Activated CD4-positive, alpha-beta T cell treated with anti-CD3 and anti-CD28 coated beads for 24 hours (primary cell): Measurements from ENCODE around the gene CYP4F3.
"Not testable (repeated sequence)": the region's sequence is repeated elsewhere in the genome, so short reads cannot be mapped to it uniquely, and the experiment has no call there.

Experiments used
- DNase-seq, 2 donors: peaks; one replicate each; pipeline ENCODE4 v3.0.0-alpha.2; 2020; ENCODE audit warnings: low read depth in 2 of 2

Gene CYP4F3

DNA sequence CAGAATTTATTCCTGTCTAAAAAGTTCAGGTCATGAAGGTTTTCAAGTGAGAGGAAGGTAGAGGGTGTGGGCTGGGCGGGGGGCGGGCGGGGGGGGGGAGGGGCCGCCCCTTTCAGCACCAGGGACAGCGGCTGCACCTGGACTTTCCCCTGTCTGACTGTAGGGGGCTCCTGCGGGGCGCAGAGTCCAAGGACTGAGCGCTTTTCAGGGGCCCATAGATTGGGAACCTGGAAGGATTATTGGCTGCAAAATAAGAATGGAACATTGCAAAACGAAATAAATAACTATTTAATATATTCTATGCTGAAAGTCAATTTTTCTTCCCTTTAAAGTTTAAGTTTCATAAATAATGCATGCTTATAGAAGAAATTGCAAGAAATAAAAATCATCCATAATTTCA, 8.9 kb upstream of the CYP4F3 start:
- DNase-seq: no peak

DNA sequence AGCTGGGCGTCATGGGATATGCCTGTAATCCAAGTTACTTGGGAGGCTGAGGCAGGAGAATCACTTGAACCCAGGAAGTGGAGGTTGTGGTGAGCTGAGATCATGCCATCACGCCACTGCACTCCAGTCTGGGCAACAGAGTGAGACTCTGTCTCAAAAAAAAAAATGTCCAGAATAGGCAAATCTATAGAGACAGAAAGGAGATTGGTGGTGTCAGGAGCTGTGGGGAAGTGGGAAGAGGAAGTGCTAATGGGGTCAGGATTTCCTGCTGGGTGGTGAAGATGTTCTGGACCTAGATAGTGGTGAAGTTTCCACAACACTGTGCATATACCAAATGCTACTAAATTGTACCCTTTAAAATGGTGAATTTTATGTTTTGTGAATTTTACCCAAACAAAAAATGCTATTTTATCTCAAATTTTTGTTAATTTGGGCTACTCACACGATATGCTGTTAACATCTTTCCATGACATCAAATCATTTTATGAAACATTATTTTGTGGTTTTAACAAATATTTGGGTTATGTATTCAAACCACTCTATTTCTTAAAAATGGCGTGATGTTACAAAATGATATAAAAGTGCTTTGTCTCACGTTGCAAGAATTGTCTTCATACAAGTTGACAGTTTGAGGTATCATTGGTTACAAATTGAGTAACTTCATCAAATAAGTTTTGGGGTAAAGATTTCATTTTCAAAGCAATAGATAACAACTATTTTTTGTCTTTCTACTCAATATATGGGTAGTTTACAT, 7.4 kb upstream of the CYP4F3 start:
- DNase-seq: no peak

DNA sequence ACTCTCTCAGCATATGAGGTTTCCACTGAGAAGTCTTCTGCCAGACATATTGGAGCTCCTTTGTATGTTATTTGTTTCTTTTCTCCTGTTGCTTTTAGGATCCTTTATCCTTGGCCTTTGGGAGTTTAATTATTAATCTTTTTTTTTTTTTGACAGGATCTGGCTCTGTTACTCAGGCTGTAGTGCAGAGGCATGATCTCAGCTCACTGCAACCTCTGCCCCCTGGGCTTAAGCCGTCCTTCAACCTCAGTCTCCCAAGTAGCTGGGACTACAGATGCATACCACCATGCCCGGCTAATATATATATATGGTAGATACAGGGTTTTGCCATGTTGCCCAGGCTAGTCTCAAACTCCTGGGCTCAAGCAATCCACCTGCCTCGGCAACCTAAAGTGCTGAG, 6.6 kb upstream of the CYP4F3 start:
- DNase-seq: no peak

DNA sequence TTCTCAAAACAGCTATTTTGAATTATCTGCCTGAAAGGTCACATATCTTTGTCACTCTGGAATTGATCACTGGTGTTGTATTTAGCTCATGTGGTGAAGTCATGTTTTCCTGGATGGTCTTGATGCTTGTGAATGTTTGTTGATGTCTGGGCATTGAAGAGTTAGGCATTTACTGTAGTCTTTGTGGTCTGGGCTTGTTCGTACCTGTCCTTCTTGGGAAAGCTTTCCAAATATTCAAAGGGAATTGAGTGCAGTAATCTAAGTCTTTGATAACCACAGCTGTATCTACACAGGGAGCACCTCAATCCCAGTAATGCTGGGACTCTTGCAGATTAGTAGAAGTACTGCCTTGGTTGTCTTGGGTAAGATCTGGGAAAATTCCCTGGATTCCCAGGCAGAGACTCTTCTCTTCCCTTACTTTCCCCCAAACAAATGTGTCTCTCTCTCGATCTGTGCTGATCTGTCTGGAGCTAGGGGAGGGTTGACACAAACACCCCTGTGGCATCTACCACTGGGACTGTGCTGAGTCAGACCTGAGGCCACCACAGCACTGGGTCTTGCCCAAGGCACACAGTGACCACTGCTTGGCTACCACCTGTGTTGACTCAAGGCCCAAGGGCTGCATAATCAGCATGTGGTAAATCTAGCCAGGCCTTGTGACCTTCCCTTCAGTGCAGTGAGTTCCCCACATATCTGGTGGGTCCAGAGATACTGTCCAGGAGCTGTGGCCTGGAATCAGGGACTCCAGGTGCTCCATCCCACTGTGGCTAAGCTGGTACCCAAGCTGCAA, 5.5 kb upstream of the CYP4F3 start:
- DNase-seq: no peak

DNA sequence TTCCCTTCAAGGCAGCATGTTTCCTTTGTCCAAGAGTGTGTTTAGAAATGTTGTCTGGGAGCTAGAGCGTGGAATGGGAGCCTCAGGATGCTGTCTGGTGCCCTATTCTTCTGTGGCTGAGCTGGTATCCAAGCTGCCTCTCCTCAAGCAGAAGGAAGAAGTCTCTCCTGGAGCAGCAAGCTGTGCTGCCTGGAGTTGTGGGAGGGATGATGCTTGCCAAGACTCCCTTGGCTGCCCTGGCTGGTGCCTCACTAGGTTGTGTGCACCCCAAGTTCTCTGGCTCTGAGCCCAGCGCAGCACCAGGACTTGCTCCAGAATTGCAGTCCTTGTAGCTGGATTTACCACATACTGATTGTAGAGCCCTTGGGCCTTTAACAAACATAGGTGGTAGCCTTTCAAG, 4.7 kb upstream of the CYP4F3 start:
- DNase-seq: no peak

DNA sequence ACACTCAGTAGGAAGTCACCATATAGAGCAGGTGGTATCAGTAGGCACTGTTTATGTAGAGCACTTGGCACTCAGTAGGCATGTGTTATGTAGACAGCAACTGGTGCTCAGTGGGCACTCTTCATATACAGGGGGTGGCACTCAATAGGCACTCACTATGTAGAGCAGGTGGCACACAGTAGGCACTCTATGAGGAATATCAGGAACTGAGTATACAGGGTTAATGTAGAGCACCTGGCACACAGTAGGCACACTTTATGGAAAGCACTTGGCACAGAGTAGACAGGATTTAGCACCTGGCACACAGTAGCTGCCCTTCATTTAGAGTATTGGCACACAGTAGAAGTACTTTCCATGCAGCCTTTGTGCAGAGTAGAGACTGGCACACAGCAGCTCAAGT, 1.1 kb upstream of the CYP4F3 start:
- no peak for DNase-seq

DNA sequence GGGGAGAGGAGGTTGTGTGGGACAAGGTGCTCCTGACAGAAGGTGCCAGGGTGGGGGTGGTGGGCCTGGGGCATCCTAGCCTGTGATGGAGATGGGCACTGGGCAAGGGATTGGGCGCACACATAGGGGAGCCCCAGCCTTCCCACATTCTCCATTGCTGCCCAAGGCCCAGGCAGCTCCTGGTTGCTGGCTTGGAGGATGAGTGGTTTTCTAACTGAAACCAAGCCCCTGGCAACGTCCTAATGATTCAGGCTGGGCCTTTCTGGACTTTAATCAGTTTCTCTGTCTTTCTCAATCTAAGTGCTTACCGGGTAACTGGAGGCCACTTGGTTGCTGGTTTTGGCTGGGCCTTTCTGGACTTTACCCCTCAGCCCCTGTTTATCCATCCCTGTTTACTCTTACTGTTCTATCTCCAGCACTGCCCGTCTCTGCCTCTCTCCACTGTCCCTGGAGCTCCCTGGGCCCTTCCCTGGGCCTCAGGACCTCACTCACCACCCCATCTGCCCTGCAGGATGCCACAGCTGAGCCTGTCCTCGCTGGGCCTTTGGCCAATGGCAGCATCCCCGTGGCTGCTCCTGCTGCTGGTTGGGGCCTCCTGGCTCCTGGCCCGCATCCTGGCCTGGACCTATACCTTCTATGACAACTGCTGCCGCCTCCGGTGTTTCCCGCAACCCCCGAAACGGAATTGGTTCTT, 354 bp downstream of the CYP4F3 start:
- DNase-seq: no peak

DNA sequence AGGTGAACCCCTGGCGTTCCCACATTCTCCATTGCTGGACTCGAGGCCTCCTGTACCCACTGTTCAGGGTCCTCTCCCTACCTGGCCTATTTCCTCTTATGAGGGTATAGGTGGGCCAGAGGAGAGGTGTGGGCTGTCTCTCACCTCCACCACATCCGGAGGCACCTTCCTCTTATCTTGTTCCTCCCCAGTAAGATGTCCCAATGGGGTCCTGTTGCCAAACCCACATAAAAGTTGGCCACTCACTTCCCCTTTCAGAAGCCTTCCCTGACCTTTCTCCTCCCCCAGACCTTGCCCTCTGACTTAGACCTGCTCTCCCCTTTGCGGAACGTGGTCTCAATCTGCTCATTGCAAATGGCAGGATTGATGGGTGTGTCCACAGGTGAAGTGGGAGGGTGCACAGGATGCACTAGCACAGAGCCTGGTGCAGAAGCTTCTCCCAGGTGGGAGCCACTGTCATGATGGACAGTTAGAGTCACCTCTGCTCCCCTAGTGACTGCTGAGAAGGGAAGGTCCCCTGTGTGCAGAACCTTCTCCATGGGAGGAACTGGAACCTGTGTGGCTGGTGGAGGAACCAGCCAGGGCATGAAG, 1.3 kb downstream of the CYP4F3 start:
- DNase-seq: no peak

DNA sequence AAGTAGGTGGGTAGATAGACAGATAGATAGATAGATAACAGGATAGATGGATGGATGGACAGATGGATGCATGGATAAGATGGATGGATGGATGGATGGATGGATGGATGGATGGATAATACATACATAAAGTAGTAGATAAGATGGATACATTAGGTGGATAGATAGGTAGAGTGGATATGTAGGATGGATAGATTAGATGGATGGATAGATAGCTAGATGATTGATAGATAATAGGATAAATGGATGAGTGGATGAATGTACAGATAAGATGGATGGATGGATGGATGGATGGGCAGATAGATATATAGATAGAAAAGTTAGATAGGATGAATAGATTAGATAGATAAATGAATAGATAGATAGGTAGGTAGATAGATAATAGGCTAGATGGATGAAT, 2.1 kb downstream of the CYP4F3 start:
- no peak for DNase-seq

DNA sequence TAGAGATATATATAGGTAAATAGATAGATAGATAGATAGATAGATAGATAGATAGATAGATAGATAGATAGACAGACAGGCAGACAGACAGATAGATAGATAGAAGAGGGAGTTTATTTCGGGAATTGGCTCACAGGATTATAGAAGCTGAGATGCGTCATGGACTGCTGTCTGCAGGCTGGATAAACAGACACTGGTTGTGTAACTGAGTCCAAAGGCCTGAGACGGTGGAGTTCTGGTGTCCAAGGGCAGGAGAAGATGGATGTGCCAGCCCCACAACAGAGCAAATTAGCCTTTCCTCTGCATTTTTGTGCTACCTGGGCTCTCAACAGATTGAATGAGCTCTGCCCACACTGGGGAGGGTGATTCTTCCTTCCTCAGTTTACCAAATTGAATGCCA, 2.7 kb downstream of the CYP4F3 start:
- DNase-seq: no peak

DNA sequence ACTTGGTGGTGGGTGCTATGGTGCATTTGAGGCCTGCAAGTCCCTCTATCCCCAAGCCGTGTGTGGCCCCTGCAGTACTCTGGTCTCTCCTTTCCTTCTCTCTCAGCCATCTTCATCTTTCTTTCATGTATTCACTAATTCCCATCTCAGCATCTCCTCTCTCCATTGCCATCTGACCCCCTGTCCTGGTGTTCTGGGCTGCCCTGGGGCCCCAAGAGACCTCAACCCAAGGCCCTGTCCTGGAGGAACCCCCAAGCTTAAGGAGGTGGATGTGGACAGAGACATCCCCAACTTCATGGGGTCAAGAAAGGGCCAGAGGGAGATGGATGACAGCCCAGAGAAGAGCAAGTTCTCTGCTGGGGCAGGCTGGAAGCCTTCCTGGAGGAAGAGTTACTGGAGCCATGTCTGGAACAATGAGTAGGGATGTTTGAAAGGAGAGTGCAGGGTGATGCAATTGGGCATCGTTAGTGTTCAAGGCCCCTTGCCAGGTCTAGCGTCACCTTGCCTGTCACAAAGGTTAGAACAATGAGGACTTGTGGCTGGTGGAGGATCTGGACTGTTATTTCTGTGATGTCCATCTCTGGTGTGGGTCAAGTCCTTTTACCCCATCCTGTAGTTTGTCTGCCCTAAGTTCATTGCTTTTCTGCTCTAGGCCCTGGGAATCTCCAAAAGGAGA, 3.5 kb downstream of the CYP4F3 start:
- no peak for DNase-seq

DNA sequence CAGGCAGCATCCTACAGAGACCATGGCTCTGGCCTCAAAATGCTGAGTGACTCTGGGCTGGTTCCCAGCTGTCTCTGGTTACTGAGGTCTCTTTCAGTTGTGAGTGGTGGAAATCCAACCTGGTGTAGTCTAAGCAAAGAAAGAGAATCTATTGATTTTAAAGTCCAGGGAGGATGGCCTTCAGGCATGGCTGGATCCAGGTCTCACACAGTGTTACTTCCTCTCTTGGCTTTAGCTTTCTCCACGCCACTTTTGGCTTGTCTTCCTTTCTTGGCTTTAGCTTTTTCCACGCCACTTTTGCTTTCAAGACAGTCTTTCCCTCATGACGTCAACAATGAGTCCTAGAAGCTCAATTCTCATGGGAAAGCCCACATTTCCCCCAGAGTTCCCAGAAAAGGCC, 4.1 kb downstream of the CYP4F3 start:
- no peak for DNase-seq

DNA sequence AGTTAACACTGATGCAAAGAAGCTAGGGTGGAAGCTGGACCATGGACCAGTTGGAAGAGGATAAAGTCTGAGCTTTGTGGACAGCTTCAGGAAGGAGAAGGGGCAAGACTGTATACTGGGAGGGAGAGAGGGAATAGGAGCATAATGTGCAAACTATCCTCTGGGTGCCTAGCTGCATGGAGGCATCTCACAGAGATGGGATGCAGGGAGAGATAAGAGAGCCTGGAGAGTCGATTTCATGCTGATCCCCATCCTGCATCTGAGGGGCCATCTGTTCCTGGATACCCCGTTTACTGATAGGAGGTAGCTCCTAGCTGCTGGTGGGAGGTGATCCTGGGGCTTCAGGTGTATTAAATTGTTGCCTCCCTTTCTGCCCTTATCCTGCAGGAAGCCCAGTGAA, 8.8 kb downstream of the CYP4F3 start:
- no peak for DNase-seq

DNA sequence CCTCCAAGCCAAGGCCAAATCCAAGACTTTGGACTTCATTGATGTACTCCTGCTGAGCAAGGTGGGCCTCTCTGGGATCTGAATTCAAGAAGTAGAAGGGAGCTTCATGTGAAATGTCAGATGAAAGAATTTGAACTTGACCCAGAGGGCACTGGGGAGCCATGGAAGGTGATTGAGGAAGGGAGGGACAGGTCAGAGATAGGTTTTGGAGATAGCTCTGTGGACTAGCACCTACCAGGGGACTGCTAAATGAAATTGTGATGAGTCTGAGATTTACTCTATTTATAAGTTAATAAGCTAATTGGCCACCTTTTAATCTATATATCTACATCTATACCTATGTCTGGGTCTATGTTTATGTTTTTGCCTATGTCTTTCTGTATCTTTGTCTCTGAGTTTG, 9.4 kb downstream of the CYP4F3 start:
- not testable (repeated sequence) for DNase-seq

DNA sequence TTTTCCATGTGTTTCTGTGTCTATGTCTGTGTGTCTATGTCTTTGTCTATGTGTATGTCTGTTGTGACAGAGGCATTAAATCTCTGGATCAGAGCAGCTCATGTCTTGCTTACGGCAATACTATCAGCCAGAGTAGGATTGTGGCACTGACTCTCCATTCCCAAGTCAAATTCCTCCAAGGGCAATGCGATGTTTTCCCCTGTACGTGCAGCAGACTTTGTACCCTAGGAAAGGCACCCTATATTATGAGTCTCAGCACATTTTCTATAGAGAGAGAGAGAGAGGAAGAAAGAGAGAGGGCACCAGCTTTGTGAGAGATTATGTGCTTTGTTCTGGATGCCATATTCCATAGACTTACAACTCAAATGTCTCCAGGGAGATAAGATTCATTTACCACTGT, 11.1 kb downstream of the CYP4F3 start:
- no peak for DNase-seq

DNA sequence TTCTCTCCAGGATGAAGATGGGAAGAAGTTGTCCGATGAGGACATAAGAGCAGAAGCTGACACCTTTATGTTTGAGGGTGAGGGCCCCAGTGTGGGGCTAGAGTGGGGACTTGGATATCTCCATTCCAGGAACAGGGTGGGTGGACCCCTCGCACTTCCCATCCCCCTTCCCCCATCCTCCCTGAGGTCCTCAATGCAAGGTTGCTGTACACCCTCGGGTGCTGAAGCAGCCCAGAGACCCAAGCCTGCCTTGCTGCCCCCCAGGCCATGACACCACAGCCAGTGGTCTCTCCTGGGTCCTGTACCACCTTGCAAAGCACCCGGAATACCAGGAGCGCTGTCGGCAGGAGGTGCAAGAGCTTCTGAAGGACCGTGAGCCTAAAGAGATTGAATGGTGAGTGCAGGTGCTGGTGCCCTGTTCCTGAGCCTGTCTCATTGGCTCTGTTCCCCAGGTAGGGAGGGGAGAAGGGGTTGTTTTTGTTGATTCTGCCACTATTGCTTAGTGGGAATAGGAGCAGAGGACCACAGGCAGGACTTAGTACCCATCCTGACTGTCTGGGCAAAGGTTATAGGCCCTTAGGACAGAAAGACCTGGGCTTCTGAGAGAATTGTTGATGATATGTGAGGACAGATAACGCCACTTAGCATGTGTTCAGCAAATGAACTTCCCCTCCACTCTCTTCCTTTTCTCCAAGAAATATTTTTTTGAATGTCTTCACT, 12.0 kb downstream of the CYP4F3 start:
- no peak for DNase-seq

DNA sequence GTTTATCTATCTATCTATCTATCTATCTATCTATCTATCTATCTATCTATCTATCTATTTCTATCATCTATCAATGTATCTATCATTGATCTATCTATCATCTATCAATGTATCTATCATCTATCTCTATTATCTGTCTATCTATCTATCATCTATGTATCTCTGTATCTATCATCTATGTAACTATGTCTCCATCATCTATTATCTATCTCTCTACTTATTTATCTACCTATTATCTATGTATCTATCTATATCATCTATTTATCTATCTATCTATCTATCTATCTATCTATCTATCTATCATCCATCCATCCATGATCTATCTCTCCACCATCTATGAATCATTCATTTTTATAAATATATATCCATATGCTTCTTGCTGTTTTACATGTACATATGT, 15.8 kb downstream of the CYP4F3 start:
- no peak for DNase-seq

DNA sequence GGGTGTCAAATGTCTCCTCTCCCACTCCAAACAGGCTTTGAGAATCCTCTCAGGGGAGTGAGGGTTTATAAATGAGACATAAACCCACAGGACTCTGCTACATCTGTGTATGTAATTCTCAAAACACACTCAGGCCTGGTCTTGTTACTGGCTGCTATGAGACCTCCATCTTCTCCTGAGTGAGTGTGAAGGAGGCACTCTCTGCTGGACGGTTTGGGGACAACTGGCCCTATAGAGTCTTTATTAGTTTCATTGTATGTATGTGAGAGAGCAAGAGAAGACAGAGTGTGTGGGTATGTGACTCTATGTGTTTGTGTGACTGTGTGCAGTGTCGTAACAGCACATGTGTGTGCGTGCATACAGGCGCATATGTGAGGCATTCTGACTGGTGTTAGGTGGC, 22.6 kb downstream of the CYP4F3 start:
- no peak for DNase-seq

DNA sequence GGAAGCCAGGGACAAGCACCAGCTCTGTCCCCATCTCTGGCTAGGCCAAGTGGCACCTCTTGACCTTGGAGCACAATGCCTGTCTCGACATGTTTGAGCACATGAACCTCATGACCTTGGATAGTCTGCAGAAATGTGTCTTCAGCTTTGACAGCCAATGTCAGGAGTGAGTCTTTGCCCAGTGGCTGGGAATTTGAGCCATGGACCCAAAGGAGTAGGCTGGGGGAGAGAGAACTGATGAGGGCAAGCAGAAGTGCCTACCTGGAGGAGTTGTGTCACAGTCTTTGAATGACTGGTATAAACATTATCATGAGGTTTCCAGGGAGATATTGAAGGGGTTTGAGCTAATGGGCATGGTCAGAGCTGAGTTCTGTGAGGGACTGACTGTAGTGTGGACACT, 25.5 kb downstream of the CYP4F3 start:
- no peak for DNase-seq

DNA sequence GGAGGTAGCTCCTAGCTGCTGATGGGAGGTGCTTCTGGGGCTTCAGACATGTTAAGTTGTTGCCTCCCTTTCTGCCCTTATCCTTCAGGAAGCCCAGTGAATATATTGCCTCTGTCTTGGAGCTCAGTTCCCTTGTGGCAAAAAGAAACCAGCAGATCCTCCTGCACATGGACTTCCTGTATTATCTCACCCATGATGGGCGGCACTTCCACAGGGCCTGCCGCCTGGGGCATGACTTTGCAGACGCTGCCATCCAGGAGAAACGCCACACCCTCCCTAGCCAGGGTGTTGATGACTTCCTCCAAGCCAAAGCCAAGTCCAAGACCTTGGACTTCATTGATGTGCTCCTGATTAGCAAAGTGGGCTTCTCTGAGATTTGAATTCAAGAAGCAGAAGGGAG, 26.2 kb downstream of the CYP4F3 start:
- no peak for DNase-seq

DNA sequence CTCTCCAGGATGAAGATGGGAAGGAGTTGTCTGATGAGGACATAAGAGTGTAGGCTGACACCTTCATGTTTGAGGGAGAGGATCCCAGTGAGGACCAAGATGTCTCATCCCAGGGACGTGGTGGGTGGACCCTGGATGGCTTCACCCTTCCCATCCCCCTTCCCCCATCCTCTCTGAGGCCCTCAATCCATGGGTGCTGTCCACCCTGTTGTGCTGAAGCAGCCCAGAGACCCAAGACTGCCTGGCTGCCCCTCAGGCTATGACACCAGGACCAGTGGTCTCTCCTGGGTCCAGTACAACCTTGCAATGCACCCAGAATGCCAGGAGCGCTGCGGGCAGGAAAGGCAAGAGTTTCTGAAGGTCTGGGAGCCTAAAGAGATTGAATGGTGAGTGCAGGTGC, 28.7 kb downstream of the CYP4F3 start:
- no peak for DNase-seq
